Adrenal gland (tissue), 12 donors: ENCODE results near the gene VPS13D. TPM values are rescaled to one million over a fixed set of nuclear protein-coding genes. Genes with fewer than 3 reads are reported as not detected.

Experiments used
- DNase-seq, 7 donors: peaks; one replicate each; pipeline ENCODE4 v3.0.0-alpha.2; 2019 to 2020
- H3K27ac ChIP-seq, 5 donors: fragments of 200-600 bp; sonication (generic) in 4 of 5; 1 replicate in 3 of 5; 2 replicates in 2 of 5; pipeline versions ENCODE4 v1.5.1 to v1.8.0; 2016 to 2020; ENCODE audit warnings: mild to moderate bottlenecking in 1 of 5
- H3K27me3 ChIP-seq: fragments of 200-600 bp; 2 replicates; pipeline ENCODE4 v1.8.0; 2021
- H3K36me3 ChIP-seq, 2 donors: fragments of 200-600 bp; replicated peaks in 1 of 2; 1 replicate in 1 of 2; 2 replicates in 1 of 2; pipeline versions ENCODE4 v1.5.1 to v1.8.0; 2018 to 2022
- H3K4me1 ChIP-seq, 2 donors: fragments of 200-600 bp; replicated peaks in 1 of 2; 1 replicate in 1 of 2; 2 replicates in 1 of 2; pipeline versions ENCODE4 v1.5.1 to v1.8.0; 2018 to 2021
- H3K4me3 ChIP-seq, 4 donors: fragments of 200-600 bp; sonication (generic) in 3 of 4; one replicate each; pipeline ENCODE4 v1.5.1; 2016 to 2018
- H3K9me3 ChIP-seq, 3 donors: fragments of 200-600 bp; sonication (generic) in 1 of 3; replicated peaks in 1 of 3; 1 replicate in 2 of 3; 2 replicates in 1 of 3; pipeline versions ENCODE4 v1.5.1 to v1.8.0; 2016 to 2021
- CTCF ChIP-seq, 6 experiments: fragments of 450-650 bp in 4 of 6; fragments of 200-600 bp in 2 of 6; sonication (generic) in 1 of 6; IDR thresholded peaks; 1 replicate in 5 of 6; 2 replicates in 1 of 6; pipeline versions ENCODE4 v1.5.1 to v1.8.0; 2016 to 2021; ENCODE audit warnings: antibody characterized with exemption in 6 of 6, mild to moderate bottlenecking in 2 of 6, moderate library complexity in 1 of 6
- POLR2A ChIP-seq, 2 donors: fragments of 450-650 bp; IDR thresholded peaks; one replicate each; pipeline ENCODE4 v1.6.1; 2017; ENCODE audit warnings: antibody characterized with exemption in 2 of 2, mild to moderate bottlenecking in 2 of 2, moderate library complexity in 1 of 2
- WGBS, 4 donors: extraction: QIAGEN DNeasy Blood & Tissue Kit in 2 of 4; methylation state at CpG; one replicate each; pipeline versions ENCODE4 v1.1.5 to v1.1.7; 2013 to 2017; 5-methylcytosine and 5-hydroxymethylcytosine counted together
- intact Hi-C, 2 donors: fragments of 100-400 bp; cut with DNase I; formaldehyde crosslinking; loops; one replicate each; pipeline versions ENCODE4 v1.14.1 to v1.15.0; 2022 to 2023
- polyA plus RNA-seq, 3 donors: library from polyadenylated mRNA; stranded (reverse); fragments of 200-250 nt in 2 of 3; fragments of 350-450 nt in 1 of 3; fragmentation: Illumina TruSeq in 1 of 3; extraction: RNeasy Lipid Tissue Mini Kit (QIAGEN cat#74804) in 1 of 3; gene quantifications; one replicate each; pipeline ENCODE4 v1.2.3, GENCODE V29; 2013 to 2014
- total RNA-seq, 9 donors: library from RNA; depleted of rRNA in 4 of 9; stranded (reverse); fragments of >200 nt in 4 of 9; fragments of 120-200 nt in 1 of 9; fragmentation: NEBNext Ultra II Directional in 1 of 9; extraction: Animal tissue kit (Norgen Biotek cat#: 25700) in 1 of 9; gene quantifications; one replicate each; pipeline versions ENCODE4 v1.1.0 to v1.2.4, GENCODE V29; 2013 to 2023
- donor health status: healthy with polysubstance abuse.
- donor health status: Bipolar disorder and iron deficiency.
- donor health status: DM: yes; HTN: yes; CAD: no.
- donor health status: DM: no; HTN: no; CAD: no.
- donor health status: DM: no; HTN: no; CAD: no.
- donor health status: DM: yes; HTN: yes; CAD: no.

Gene VPS13D
- total and polyA plus RNA-seq, 12 donors = 17.0 to 62.3 (median 39.9) TPM

GRCh38 chr1:12472798-12473551 lies 243.1 kb downstream of the VPS13D start:
- no peak overlapping the region for H3K4me3 ChIP-seq
- H3K27me3 ChIP-seq = no peaks in the 10 kb centered on the region
- H3K9me3 ChIP-seq = no peaks in the 10 kb centered on the region
- WGBS, 4 donors = 79 to 87% (median 81%) methylated on average over 12 of the region's 12 CpGs
- TF ChIP-seq CTCF (IDR thresholded peaks at IDR 0.05) (no peak), POLR2A (IDR thresholded peaks at IDR 0.05) (no peak)
- DNase-seq = no peak
- H3K36me3 ChIP-seq = no peaks in the 10 kb centered on the region
- H3K27ac ChIP-seq = peak overlapping the region in 2 of 5 donors; percentile 54 to 72
- intact Hi-C loops = no loop called here
- H3K4me1 ChIP-seq = peaks cover 12 to 51% of the 10 kb centered on the region in 2 donors

- Histone ChIP-seq H3K27ac (peak overlapping the region in 2 of 5 donors; percentile 54 to 72), H3K4me1 (peaks cover 12 to 53% of the 10 kb centered on the region in 2 donors), H3K36me3 (no peaks in the 10 kb centered on the region), H3K4me3 (no peak overlapping the region), H3K9me3 (no peaks in the 10 kb centered on the region), H3K27me3 (no peaks in the 10 kb centered on the region)
- 65 to 82% (median 71%) methylated on average over 10 to 11 of the region's 11 CpGs for WGBS, 4 donors
- peak in 4 of 7 donors; percentile 44 to 71 (median 48) for DNase-seq
- intact Hi-C loops = no loop called here
- TF ChIP-seq POLR2A (IDR thresholded peaks at IDR 0.05) = no peak
- no peak for TF ChIP-seq CTCF (IDR thresholded peaks at IDR 0.05)
These were observed 243.9 kb downstream of the VPS13D start for GRCh38 chr1:12473596-12474362.

- Histone ChIP-seq H3K4me3 (no peak overlapping the region), H3K27me3 (no peaks in the 10 kb centered on the region), H3K36me3 (no peaks in the 10 kb centered on the region), H3K4me1 (peaks cover 9 to 57% of the 10 kb centered on the region in 2 donors), H3K9me3 (no peaks in the 10 kb centered on the region), H3K27ac (peak overlapping the region in 2 of 5 donors; percentile 11 to 75)
- intact Hi-C loops = no loop called here
- DNase-seq = no peak
- WGBS, 4 donors = 67 to 80% (median 70%) methylated on average over 1 of the region's 1 CpG
- TF ChIP-seq POLR2A (IDR thresholded peaks at IDR 0.05) (no peak), CTCF (IDR thresholded peaks at IDR 0.05) (no peak)
These were observed 245.3 kb downstream of the VPS13D start for GRCh38 chr1:12475101-12475500.

- peak overlapping the region in 2 of 5 donors; percentile 11 to 75 for H3K27ac ChIP-seq
- H3K27me3 ChIP-seq = no peaks in the 10 kb centered on the region
- WGBS, 4 donors = 70 to 88% (median 80%) methylated on average over 3 of the region's 3 CpGs
- no peak overlapping the region for H3K4me3 ChIP-seq
- intact Hi-C loops = no loop called here
- DNase-seq = no peak
- H3K9me3 ChIP-seq = no peaks in the 10 kb centered on the region
- TF ChIP-seq POLR2A (IDR thresholded peaks at IDR 0.05) = no peak
- TF ChIP-seq CTCF (IDR thresholded peaks at IDR 0.05) = no peak
- H3K36me3 ChIP-seq = no peaks in the 10 kb centered on the region
- peaks cover 5 to 59% of the 10 kb centered on the region in 2 donors for H3K4me1 ChIP-seq
These were observed 245.7 kb downstream of the VPS13D start for GRCh38 chr1:12475530-12475934.
